HG02610 (cell line): Measurements from ENCODE around the gene IAPP.
"Not testable (repeated sequence)": the region's sequence is repeated elsewhere in the genome, so short reads cannot be mapped to it uniquely, and the experiment has no call there.

Experiments used
- ATAC-seq: cut with Tn5 transposase; IDR thresholded peaks from one replicate; pipeline ENCODE4 v1.9.1; 2021; ENCODE audit warnings: mild to moderate bottlenecking, moderate library complexity; ENCODE audit not compliant: unreplicated experiment

IAPP gene

DNA sequence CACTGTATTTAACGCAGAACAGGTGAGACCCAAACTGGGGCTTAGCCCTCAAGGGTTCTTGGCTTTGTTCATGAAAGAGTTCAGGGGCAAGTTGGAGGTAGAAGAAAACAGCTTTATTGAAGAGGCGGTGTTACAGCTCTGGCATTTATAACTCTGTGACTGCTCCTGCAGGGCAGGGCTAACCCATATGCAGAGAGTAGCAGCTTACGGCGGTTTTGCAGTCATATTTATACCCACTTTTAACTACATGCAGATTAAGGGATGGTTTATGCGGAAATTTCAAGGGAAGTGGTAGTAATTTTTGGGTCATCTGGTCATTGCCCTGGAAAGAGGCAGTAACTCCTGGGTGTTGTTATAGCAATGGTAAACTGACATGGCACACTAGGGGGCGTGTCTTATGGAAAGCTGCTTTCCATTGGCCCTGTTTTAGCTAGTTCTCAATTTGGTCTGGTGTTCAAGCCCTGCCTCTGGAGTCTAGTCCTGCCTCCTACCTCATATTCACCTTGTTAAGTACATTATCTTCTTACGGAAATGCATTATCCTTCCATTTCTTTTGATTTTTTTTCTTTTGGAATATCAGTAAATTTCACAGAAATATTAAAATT lies 1.8 kb upstream of the IAPP start:
- ATAC-seq, result no peak

DNA sequence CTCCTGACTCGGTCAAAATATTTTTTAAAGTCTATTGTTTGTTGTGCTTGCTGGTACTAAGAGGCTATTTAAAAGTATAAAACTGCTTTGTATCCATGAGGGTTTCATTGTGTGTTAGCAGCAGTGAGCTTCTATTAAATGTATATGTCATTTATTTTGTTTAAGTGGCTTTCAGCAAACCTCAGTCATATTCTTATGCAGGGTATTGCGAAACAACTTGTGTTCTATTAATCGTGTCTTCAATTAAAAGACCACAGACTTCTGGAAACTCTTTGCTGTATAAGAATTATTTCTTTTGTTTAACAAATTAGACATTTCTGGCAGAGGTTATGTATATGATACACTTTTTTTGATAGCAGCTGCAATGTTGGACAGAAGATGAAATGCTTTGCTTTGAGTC lies 6.5 kb downstream of the IAPP start:
- ATAC-seq, result no peak

DNA sequence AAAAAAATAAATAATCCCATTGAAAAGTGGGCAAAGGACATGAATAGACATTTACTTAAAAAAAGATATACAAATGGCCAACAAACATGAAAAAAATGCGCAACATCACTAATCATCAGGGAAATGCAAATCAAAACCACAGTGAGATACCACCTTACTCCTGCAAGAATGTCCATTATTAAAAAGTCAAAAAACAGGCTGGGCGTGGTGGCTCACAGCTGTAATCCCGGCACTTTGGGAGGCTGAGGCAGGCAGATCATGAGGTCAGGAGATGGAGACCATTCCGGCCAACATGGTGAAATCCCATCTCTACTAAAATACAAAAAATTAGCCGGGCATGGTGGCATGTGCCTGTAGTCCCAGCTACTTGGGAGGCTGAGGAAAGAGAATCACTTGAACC lies 8.6 kb downstream of the IAPP start:
- ATAC-seq, result not testable (repeated sequence)

DNA sequence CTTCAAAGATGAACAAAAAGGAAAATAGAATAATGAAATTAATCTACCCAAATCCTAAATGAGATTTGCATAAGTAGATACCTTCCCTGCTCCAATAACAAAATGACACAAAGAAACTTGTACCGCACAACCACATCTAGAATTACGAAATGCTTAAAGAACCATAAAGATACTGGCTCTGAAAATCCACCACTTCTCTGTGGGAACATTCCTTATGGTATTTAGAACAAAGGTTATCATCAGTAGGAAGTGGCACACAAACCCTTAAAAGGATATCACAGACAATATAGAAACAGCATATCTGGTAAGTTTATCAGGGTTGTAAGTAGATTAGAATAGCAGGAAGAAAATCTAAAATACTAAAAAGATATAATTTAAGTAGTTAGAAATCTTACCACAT lies 11.6 kb downstream of the IAPP start:
- no peak for ATAC-seq

DNA sequence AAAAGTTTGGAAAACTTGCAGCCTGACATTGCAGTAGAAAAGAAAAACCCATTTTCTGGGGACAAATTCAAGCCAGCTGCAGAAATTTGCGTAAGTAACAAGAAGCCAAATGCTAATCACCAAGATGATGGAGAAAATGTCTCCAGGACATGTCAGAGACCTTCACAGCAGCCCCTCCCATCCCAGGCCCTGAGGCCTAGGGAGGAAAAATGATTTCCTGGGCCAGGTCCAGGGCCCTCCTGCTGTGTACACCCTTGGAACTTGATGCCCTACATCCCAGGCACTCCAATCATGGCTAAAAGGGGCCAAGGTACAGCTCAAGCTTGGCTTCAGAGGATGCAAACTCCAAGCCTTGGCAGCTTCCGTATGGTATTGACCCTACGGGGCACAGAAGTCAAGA lies 14.5 kb downstream of the IAPP start:
- ATAC-seq, result no peak

DNA sequence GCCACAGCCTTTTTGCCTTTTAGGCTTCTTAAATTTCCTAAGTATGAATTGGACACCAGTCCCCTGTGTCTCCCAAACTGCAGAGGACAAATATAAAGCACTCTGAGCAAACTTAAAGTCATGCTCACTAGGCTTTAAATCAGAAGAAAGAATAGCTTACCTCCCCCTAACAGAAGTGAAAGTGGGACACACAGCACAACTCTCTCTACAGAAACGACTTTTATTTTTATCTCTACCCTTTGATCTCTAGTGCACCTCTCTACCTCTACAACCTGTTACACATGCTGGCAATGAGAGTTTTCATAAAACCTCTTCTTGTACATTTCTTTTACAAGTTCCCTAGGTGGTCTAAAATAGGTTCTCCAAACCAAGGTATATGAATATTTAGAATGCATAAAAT lies 19.7 kb downstream of the IAPP start:
- no peak for ATAC-seq

DNA sequence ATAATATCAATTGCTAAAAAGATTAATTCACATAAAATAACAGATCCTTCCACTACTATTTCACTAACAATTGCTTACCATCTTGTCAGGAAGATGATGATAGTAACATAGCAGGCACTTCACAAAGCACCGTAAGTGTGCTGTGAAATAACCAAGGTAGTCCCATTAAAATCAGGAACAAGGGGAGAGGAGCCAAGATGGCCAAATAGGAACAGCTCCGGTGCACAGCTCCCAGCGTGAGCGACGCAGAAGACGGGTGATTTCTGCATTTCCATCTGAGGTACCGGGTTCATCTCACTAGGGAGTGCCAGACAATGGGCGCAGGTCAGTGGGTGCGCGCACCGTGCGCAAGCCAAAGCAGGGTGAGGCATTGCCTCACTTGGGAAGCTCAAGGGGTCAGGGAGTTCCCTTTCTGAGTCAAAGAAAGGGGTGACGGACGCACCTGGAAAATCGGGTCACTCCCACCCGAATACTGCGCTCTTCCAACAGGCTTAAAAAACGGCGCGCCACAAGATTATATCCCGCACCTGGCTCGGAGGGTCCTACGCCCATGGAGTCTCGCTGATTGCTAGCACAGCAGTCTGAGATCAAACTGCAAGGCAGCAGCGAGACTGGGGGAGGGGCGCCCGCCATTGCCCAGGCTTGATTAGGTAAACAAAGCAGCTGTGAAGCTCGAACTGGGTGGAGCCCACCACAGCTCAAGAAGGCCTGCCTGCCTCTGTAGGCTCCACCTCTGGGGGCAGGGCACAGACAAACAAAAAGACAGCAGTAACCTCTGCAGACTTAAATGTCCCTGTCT lies 22.3 kb downstream of the IAPP start:
- not testable (repeated sequence) for ATAC-seq

DNA sequence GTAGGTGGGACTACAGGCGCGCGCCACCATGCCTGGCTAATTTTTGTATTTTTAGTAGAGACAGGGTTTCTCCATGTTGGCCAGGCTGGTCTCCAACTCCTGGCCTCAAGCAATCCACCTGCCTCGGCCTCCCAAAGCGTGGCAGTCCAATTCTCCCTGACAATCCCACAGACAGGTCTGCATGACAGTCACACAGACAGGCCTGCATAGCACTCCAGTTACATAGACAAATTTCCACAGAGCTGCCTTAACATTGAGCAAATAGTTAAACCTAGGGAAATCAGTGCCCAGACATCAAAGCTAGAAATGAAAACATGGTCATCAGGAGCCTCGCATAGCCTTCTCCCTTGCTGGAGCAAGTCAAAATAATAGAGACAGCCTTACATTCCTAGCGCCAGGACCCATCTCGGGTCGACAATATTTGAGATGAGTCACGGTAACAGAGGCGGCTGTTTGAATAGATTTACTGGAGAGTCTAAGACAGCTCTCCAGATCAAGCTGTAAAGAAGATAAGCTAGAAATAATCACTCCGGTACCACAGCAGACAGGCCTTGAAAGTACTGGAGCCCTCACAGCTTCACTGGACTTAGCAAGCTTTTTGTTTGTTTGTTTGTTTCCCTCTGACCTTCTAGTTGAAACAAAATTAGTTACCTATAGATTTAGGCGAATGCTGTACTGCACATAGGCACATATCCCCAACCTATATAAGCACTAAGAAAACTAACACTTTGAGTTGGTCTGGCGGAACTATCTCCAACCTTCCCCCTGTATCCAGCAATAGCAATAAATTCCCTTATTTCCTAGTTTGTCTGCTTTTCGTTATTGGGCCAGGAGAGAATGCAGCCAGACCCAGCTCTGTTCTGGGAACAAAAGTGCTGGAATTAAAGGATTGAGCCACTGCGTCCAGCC lies 40.9 kb downstream of the IAPP start:
- ATAC-seq, result no peak

DNA sequence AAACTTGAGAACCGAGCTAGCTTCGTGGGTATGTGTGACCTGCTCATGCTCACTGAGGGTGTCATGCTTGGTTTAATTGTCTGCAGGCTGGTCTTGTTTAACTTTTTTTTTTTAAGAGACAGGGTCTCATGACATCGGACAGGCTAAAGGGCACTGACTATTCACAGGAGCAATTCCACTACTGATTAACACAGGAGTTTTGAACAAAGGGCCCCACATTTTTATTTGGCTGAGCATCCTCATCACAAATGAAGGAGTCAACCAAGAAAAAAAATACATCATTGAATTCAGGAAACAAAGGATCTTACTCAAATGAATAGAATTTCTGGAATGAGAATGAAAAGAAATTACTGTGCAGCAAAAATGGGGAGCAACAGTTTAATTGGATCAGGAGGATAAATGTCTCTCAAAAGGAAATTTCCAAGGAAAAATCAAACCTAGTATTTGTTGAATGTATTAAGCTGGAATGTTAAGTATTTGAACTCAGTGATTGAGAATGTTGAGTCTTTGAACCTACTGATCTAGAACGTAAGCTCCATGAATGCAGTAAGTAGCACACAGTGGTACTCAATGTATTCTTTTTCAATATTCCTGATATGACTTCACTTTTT lies 43.9 kb downstream of the IAPP start:
- no peak for ATAC-seq

DNA sequence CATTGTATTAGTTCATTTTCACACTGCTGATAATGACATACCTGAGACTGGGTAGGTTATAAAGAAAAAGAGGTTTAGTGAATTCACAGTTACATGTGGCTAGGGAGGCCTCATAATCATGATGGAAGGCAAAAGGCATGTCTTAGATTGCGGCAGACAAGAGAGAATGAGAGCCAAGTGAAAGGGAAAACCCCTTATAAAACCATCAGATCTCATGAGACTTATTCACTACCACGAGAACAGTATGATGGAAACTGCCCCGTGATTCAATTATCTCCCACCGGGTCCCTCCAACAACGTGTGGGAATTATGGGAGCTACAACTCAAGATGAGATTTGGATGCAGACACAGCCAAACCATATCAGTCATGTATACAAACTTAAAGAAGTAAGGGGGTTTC lies 45.7 kb downstream of the IAPP start:
- ATAC-seq, result not testable (repeated sequence)

DNA sequence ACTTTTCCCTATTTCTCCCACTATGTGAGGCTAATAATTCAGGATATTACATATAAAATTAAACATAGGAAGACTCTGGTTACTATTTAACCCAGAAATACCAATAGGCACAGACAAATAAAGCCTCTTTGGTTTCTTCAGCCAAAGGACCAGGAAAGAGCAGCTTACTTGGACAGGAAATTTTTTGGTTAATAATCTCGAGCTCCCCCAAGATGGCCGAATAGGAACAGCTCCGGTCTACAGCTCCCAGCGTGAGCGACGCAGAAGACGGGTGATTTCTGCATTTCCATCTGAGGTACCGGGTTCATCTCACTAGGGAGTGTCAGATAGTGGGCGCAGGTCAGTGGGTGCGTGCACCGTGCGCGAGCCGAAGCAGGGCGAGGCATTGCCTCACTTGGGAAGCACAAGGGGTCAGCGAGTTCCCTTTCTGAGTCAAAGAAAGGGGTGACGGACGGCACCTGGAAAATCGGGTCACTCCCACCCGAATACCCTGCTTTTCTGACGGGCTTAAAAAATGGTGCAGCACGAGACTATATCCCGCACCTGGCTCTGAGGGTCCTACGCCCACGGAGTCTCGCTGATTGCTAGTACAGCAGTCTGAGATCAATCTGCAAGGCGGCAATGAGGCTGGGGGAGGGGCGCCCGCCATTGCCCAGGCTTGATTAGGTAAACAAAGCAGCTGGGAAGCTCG lies 46.5 kb downstream of the IAPP start:
- ATAC-seq, result not testable (repeated sequence)

DNA sequence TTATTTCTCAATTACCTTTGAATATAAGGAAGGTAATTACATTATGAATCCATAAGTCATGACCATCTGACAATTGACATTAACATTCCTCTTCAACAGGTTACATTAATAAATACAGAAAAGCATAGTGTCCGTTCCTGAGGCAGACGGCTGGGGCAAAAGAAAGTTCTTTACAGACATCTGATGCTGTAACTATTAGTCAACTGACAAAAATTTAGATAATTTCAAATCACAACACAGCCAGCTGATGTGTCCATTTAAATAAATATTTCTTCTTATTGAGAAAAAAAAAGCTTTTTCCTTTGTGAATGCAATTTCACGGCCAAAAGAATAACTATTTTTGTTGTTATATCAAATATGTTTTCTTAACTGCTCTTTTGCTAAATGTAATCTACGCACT lies 55.5 kb downstream of the IAPP start:
- ATAC-seq, result no peak
